Non-pigmented ciliary epithelial cell (primary cell): Measurements from ENCODE around the gene NUPR2.
"Not testable (repeated sequence)": the region's sequence is repeated elsewhere in the genome, so short reads cannot be mapped to it uniquely, and the experiment has no call there.

Experiments used
- DNase-seq: peaks from one replicate; pipeline ENCODE4 v3.0.0-alpha.2; 2010; ENCODE audit warnings: low read depth

Gene NUPR2

DNA sequence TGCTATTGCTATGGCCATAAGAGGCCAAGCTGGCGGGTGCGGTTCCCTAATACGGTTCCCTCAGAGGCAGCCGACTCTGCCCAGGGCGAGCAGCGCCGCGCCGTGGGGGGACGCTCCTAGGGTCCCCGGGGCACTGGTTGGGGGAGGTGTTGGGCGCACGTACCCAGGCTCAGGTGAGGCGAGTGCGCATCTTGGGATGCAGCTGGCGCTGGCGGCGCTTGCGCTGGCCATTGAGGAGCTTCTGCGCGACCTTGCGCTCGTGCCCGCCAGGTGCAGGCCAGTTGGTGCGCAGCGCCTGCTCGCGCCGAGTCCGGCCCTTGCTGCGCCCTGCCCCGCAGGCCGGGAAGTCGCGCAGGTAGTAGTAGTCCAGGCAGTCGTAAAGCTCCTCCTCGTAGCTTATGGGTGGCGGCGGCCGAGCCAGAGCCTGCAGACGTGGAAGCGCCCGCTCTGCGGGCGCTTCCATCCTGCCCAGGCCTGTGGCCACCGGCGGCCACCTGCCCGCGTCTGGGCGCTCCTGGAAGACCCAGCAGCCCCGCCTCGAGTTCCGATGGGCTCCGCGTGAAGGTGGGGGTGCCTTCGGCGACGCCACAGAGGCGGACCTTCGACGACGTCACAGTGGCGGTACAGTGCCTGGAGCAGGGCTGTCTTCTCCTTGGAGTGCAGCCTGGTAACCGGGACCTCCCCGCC lies at the start of gene NUPR2:
NUPR2 (minus strand) TSS at position 566 of the 687 bp plus-strand sequence; CDS start at position 463, 103 bp downstream.
- no peak for DNase-seq

DNA sequence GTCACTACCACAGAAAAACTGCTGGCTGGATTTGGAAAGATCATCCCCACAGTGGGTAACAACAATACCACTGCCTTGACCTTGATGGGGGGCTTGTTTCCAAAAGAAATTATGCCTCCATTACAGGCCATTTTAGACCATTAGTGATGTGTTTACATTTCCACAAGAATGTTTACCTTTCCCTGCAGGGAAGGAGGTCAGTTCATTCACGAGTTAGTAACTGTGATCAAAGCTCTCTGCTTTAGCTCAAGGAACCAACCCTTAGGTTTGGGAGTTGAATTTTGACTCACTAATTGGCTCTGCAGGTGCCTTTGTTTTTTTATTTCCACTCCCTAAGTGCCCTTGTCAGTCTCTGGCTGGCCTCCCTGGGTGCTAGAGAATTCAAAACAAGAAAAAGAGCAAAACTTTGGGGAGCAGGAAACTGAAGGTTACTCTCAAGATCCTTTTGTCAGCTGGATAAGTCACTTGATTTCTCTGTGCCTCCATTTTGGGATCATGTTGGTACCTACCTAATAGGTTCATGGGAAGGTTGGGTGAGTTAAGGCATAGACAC lies 41.1 kb upstream of the NUPR2 start:
- no peak for DNase-seq

DNA sequence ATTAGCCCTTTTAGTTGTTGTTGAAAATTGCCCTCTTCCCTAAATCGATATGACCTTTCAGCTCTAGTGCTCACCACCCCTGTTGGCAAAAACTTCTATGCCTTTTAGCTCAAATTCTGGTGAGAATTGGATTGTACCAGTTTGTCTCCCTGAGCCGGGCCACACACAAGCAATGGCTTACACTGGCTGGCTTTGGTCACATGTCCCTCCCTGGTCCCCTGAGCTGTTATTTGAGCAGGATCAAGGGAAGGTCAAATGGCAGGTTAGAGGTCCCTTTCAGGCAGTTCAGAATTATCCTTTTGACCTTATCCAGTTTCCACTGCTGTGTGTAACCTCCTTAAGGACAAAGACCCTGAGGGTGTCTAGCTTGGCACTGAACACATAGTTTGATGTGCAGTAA lies 14.8 kb upstream of the NUPR2 start:
- DNase-seq, result not testable (repeated sequence)

GRCh38 chr7:56127241-56127975 lies 11.2 kb upstream of the NUPR2 start:
- no peak for DNase-seq

GRCh38 chr7:56125831-56126230 lies 9.6 kb upstream of the NUPR2 start:
- DNase-seq, result no peak

DNA sequence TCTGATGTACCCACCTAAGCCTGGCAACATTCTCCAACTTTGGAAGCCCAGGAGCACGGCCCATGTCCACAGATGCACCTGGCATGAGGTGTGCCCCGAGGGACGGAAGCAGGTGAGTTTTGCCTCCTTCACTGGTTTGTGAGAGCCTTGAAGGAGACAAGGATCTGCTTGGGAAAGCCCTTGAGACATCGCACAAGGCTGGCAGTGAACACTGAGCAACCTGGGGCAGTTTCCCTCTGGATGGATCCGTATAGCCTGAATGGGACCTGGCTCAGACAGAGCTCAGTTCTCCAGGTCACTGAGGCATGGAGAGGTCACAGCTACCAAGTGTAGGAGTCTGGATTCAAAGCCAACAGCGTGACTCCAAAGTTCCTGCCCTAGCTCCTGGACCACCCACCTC lies 8.8 kb upstream of the NUPR2 start:
- no peak for DNase-seq

GRCh38 chr7:56121440-56121839 lies 5.2 kb upstream of the NUPR2 start:
- no peak for DNase-seq

GRCh38 chr7:56112244-56112643 lies 4.0 kb downstream of the NUPR2 start:
- not testable (repeated sequence) for DNase-seq

DNA sequence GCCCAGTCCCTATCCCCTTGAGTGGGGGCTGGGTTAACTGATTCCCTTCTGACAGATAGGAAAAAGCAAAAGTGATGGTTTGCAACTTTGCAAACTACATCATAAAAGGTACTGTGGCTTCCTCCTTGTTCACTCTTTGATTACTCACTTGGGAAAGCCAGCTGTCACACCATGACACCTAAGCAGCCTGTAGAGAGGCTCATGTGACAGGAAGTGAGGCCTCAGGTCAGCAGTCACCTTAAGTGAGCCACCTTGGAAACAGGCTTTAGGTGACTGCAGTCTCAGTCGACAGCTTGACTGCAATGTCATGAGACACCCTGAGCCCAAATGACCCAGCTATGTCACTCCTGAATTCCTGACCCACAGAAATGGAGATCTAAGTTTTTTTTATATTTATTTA lies 5.6 kb downstream of the NUPR2 start:
- no peak for DNase-seq

GRCh38 chr7:56107954-56108258 lies 8.3 kb downstream of the NUPR2 start:
- no peak for DNase-seq

- DNase-seq, result peak; percentile 97
Measured at GRCh38 chr7:56106108-56107073, 9.8 kb downstream of the NUPR2 start, which contains the start of gene CHCHD2. Gene CHCHD2 (minus strand): TSS chr7:56106476. CDS start chr7:56106413, 63 bp downstream.

- peak; percentile 65 for DNase-seq
Measured at GRCh38 chr7:56105508-56105907, 10.7 kb downstream of the NUPR2 start.

DNA sequence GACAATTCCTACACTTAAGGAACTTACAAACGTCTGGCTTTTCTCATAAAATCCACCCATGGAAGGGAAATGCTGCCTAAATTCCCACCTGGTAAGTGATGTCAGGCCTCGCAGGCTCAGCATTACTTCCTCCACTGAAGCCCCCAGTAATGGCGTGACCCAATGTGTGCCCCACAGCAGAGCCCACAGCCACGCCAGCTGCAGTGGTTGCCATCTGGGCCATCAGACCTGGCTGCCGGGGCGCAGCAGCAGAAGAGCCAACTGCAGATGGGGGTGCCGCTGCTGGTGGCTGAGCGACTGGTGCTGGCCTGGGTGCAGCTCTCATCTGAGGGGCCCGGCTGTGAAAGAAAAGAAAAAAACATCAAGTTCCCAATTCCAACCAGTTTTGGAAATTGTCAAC lies 12.1 kb downstream of the NUPR2 start:
- not testable (repeated sequence) for DNase-seq

DNA sequence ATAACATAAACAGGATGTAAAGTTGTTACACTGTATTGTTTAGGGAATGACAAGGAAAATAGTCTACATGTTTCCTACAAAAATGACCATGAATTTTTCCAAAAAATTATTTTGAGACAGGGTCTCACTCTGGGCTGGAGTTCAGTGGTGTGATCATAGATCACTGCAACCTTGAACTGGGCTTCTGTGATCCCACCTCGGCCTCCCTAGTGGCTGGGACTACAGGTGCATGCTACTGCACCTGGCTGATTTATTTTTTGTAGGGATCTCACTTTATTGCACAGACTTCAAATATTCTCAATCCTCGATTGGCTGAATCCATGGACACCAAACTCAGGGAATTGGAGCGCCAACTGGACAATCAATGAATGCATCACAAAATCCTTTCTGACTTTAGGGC lies 16.6 kb downstream of the NUPR2 start:
- no peak for DNase-seq

DNA sequence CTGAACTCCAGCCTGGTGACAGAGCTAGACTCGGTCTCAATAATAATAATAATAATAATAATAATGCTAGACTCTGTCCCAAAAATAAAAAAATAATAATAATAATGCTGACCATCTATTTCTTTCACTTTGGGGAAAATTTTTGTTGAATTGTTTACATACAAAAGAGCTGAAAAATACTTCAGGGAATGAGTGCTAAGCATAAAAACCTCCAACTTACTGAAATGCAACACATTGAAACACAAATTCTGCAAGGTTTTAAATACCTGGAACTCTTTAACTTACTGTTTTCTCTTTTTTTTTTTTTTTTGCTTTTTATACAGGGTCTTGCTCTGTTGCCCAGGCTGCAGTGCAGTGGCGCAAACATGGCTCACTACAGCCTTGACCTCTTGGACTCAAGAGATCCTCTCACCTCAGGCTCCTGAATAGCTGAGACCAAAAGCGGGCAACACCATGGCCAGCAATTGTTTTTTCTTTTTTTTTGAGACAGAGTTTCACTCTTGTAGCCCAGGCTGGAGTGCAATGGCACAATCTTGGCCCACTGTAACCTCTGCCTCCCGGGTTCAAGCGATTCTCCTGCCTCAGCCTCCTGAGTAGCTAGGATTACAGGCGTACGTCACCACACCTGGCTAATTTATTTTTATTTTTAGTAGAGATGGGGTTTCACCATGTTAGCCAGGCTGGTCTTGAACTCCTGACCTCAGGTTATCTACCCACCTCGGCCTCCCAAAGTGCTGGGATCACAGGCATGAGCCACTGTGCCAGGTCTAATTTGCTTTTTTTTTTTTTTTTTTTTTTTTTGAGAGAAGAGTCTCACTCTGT lies 17.8 kb downstream of the NUPR2 start:
- not testable (repeated sequence) for DNase-seq

DNA sequence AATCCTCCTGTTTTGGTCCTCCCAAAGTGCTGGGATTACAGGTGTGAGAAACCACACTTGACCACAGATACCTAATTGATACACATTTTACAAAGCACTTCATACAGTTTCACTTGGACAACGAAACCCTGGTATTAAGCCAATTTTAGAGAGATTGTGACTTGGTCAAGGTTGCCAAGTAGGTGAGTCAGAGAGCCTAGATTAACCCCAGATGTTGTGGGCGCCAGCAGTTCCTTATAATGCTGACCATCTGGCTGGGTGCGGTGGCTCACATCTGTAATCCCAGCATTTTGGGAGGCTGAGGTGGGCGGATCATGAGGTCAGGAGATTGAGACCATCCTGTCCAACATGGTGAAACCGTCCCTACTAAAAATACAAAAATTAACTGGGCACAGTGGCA lies 18.5 kb downstream of the NUPR2 start:
- no peak for DNase-seq

GRCh38 chr7:56092789-56093531 lies 23.3 kb downstream of the NUPR2 start, which contains the start of gene PHKG1:
Gene PHKG1 (minus strand): TSS chr7:56092952. CDS start chr7:56088941, 4,011 bp downstream.
- no peak for DNase-seq

- not testable (repeated sequence) for DNase-seq
Measured at GRCh38 chr7:56092388-56092787, 23.8 kb downstream of the NUPR2 start.

GRCh38 chr7:56091591-56091990 lies 24.6 kb downstream of the NUPR2 start:
- no peak for DNase-seq

- DNase-seq, result no peak
Measured at GRCh38 chr7:56087445-56087844, 28.8 kb downstream of the NUPR2 start.
